HCT116 (cell line): ENCODE data around the gene SMNDC1. TPM values are rescaled to one million over a fixed set of nuclear protein-coding genes. Genes with fewer than 3 reads are reported as not detected.

Experiments
- ATAC-seq: fragments of 200-7000 bp; cut with Tn5 transposase; 2 replicates; pipeline ENCODE4 v1.9.1; 2020; ENCODE audit warnings: mild to moderate bottlenecking, moderate library complexity
- Bru-seq: library from RNA; stranded (reverse); fragments of 400-500 nt; gene quantifications from one replicate; lab custom pipeline; 2021; lab: Mats Ljungman, UMichigan
- BruChase-seq, 2 experiments: library from RNA; stranded (reverse); fragments of 400-500 nt; gene quantifications; one replicate each; lab custom pipeline; 2021; lab: Mats Ljungman, UMichigan
- BruUV-seq: library from RNA; stranded (reverse); fragments of 400-500 nt; replicated peaks from 2 replicates; lab custom pipeline; 2021; lab: Mats Ljungman, UMichigan
- CTCF ChIA-PET: fragments of 300-600 bp; sonication (Branson Sonifier 250); formaldehyde crosslinking; loops from one replicate; lab custom pipeline; 2021; ENCODE audit warnings: antibody characterized with exemption; lab: Charles Lee
- POLR2A ChIA-PET: fragments of 300-600, 350-600 bp; sonication (Branson Sonifier 250); formaldehyde crosslinking; loops from one replicate; lab custom pipeline; 2021; ENCODE audit warnings: antibody characterized with exemption; lab: Charles Lee
- RAD21 ChIA-PET, 2 experiments: fragments of 300-600 bp; sonication (Branson Sonifier 250); formaldehyde crosslinking; loops; one replicate each; lab custom pipeline; 2023; ENCODE audit warnings: low total read pairs in 2 of 2; ENCODE audit not compliant: uncharacterized antibody in 2 of 2, unreplicated experiment in 2 of 2, low non-redundant PET in 1 of 2; lab: Charles Lee
- DNase-seq: peaks from one replicate; pipeline ENCODE4 v3.0.0-alpha.2; 2010; ENCODE audit warnings: low read depth, low spot score
- H2AFZ ChIP-seq: fragments of 200-600 bp; shearing (Covaris generic), sonication (generic); 2 replicates; pipeline ENCODE4 v1.6.1; 2017; ENCODE audit warnings: low read depth, mixed run types, mixed read lengths, antibody characterized with exemption, low read length; ENCODE audit not compliant: poor library complexity, severe bottlenecking
- H3K27ac ChIP-seq: 2 replicates; pipeline ENCODE4 v1.5.1; 2012; ENCODE audit warnings: low read depth, low read length
- H3K27me3 ChIP-seq: fragments of 200-600 bp; sonication (generic); 2 replicates; pipeline ENCODE4 v1.6.1; 2016; ENCODE audit warnings: mixed run types, low read length, mixed read lengths; ENCODE audit not compliant: insufficient read depth
- H3K36me3 ChIP-seq, 2 experiments: fragments of 200-500 bp in 1 of 2; fragments of 200-600 bp in 1 of 2; sonication (Bioruptor generic) in 1 of 2; sonication (generic) in 1 of 2; 2 replicates each; pipeline versions ENCODE4 v1.5.1 to v1.6.1; 2014 to 2016; ENCODE audit warnings: low read length in 2 of 2, inconsistent platforms in 1 of 2, mixed read lengths in 1 of 2, mixed run types in 1 of 2; ENCODE audit not compliant: insufficient read depth in 2 of 2, control insufficient read depth in 1 of 2
- H3K4me1 ChIP-seq, 2 experiments: fragments of 200-600 bp in 1 of 2; sonication (generic) in 1 of 2; 2 replicates each; pipeline versions ENCODE4 v1.5.1 to v1.6.1; 2012 to 2017; ENCODE audit warnings: low read length in 2 of 2, inconsistent platforms in 1 of 2, mild to moderate bottlenecking in 1 of 2, mixed read lengths in 1 of 2, mixed run types in 1 of 2, moderate library complexity in 1 of 2; ENCODE audit not compliant: insufficient read depth in 2 of 2, control insufficient read depth in 1 of 2
- H3K4me2 ChIP-seq: fragments of 200-600 bp; sonication (generic); 2 replicates; pipeline ENCODE4 v1.6.1; 2017; ENCODE audit warnings: mixed run types, low read length, mixed read lengths
- H3K4me3 ChIP-seq, 2 experiments: fragments of 200-600 bp in 1 of 2; sonication (generic) in 1 of 2; replicated peaks in 1 of 2; 2 replicates each; pipeline ENCODE4 v1.5.1; 2011 to 2016; ENCODE audit warnings: low read length in 2 of 2, control low read depth in 1 of 2, low read depth in 1 of 2, mild to moderate bottlenecking in 1 of 2, mixed read lengths in 1 of 2, mixed run types in 1 of 2
- H3K79me2 ChIP-seq: fragments of 200-600 bp; sonication (generic); 2 replicates; pipeline ENCODE4 v1.6.1; 2017; ENCODE audit warnings: mild to moderate bottlenecking, mixed run types, low read length, moderate library complexity, mixed read lengths; ENCODE audit not compliant: insufficient read depth
- H3K9ac ChIP-seq: fragments of 200-600 bp; sonication (generic); 2 replicates; pipeline ENCODE4 v1.6.1; 2016; ENCODE audit warnings: low read length, mixed read lengths
- H3K9me2 ChIP-seq: fragments of 200-600 bp; sonication (generic), shearing (Covaris generic); 2 replicates; pipeline ENCODE4 v1.6.1; 2017; ENCODE audit warnings: mixed run types, mild to moderate bottlenecking, moderate library complexity; ENCODE audit not compliant: insufficient read depth
- H3K9me3 ChIP-seq, 2 experiments: fragments of 200-500 bp in 1 of 2; fragments of 200-600 bp in 1 of 2; sonication (Bioruptor generic) in 1 of 2; sonication (generic) in 1 of 2; 2 replicates each; pipeline ENCODE4 v1.6.1; 2014 to 2017; ENCODE audit warnings: low read length in 2 of 2, mixed read lengths in 2 of 2, inconsistent platforms in 1 of 2, low read depth in 1 of 2, mild to moderate bottlenecking in 1 of 2, mixed run types in 1 of 2, moderate library complexity in 1 of 2; ENCODE audit not compliant: control insufficient read depth in 1 of 2, insufficient read depth in 1 of 2
- H4K20me1 ChIP-seq: fragments of 200-600 bp; sonication (generic), shearing (Covaris generic); 2 replicates; pipeline ENCODE4 v1.6.1; 2017; ENCODE audit warnings: mixed run types, mild to moderate bottlenecking, moderate library complexity; ENCODE audit not compliant: insufficient read depth
- CBX3 ChIP-seq: IDR thresholded peaks from 2 replicates; pipeline ENCODE4 v1.6.1; 2012; ENCODE audit warnings: low read depth
- CEBPB ChIP-seq: IDR thresholded peaks from 2 replicates; pipeline ENCODE4 v1.6.1; 2012; ENCODE audit warnings: low read depth
- ELF1 ChIP-seq: IDR thresholded peaks from 2 replicates; pipeline ENCODE4 v1.6.1; 2012; ENCODE audit warnings: low read depth, borderline replicate concordance
- EZH2phosphoT487 ChIP-seq: fragments of 200-600 bp; IDR thresholded peaks from 2 replicates; pipeline ENCODE4 v1.6.1; 2018; ENCODE audit warnings: antibody characterized with exemption, borderline replicate concordance
- FOSL1 ChIP-seq: IDR thresholded peaks from 2 replicates; pipeline ENCODE4 v1.6.1; 2012; ENCODE audit warnings: low read depth
- JUND ChIP-seq: IDR thresholded peaks from 2 replicates; pipeline ENCODE4 v1.6.1; 2012
- POLR2A ChIP-seq: IDR thresholded peaks from 2 replicates; pipeline ENCODE4 v1.7.0; 2011; ENCODE audit warnings: borderline replicate concordance; ENCODE audit not compliant: insufficient read depth, insufficient read length; ENCODE audit errors: extremely low read depth
- POLR2AphosphoS5 ChIP-seq: IDR thresholded peaks from 2 replicates; pipeline ENCODE4 v1.6.1; 2011; ENCODE audit warnings: mild to moderate bottlenecking, low read depth, low read length, moderate library complexity
- RAD21 ChIP-seq: IDR thresholded peaks from 2 replicates; pipeline ENCODE4 v1.6.1; 2012; ENCODE audit warnings: low read depth, mild to moderate bottlenecking
- REST ChIP-seq: IDR thresholded peaks from 2 replicates; pipeline ENCODE4 v1.6.1; 2012; ENCODE audit warnings: low read depth
- SIN3A ChIP-seq: IDR thresholded peaks from 2 replicates; pipeline ENCODE4 v1.6.1; 2012; ENCODE audit warnings: low read depth
- SP1 ChIP-seq: IDR thresholded peaks from 2 replicates; pipeline ENCODE4 v1.6.1; 2012; ENCODE audit warnings: low read depth
- YY1 ChIP-seq: IDR thresholded peaks from 2 replicates; pipeline ENCODE4 v1.6.1; 2011; ENCODE audit warnings: low read length, low read depth, moderate library complexity, mild to moderate bottlenecking; ENCODE audit not compliant: insufficient replicate concordance; ENCODE audit errors: extremely low read depth
- ZFX ChIP-seq: fragments of 450-650 bp; IDR thresholded peaks from 2 replicates; pipeline ENCODE4 v1.6.1; 2017
- ZNF274 ChIP-seq: fragments of 200-500 bp; sonication (Bioruptor generic); IDR thresholded peaks from 2 replicates; pipeline ENCODE4 v1.6.1; 2014; ENCODE audit warnings: mild to moderate bottlenecking, low read depth, low read length, inconsistent platforms
- intact Hi-C: fragments of 100-400 bp; cut with micrococcal nuclease; formaldehyde crosslinking; loops from 2 replicates; pipeline ENCODE4 v1.10.0; 2022
- long read RNA-seq: library from polyadenylated mRNA; unstranded; transcript quantifications from one replicate; pipeline ENCODE4 v2.0.0, GENCODE V29; 2021; ENCODE audit not compliant: unreplicated experiment
- polyA plus RNA-seq: library from polyadenylated mRNA; unstranded; fragments of >200 nt; gene quantifications from 2 replicates; pipeline ENCODE4 v1.2.1, GENCODE V29; 2012; ENCODE audit warnings: missing spikeins
- total RNA-seq: library from RNA; stranded (reverse); gene quantifications from one replicate; pipeline ENCODE4 v1.2.1, GENCODE V29; 2021; ENCODE audit not compliant: unreplicated experiment
- TF ChIP-seq, protein P1 (sequence below): IDR thresholded peaks from 2 replicates; pipeline ENCODE4 v1.6.1; 2011; ENCODE audit warnings: mild to moderate bottlenecking, low read length, moderate library complexity; ENCODE audit not compliant: insufficient replicate concordance; ENCODE audit errors: extremely low read depth
- TF ChIP-seq, protein P2 (sequence below): IDR thresholded peaks from 2 replicates; pipeline ENCODE4 v1.6.1; 2012

The SMNDC1 gene
- total RNA-seq (61.7 TPM), Bru-seq, nascent RNA (percentile 98 among the genes with signal in this experiment), BruChase-seq, experiment 1, labeled RNA remaining after a 6-hour chase (percentile 96 among the genes with signal in this experiment), BruChase-seq, experiment 2, labeled RNA remaining after a 2-hour chase (percentile 96 among the genes with signal in this experiment)
- polyA plus RNA-seq, result 21.9 and 23.6 TPM in 2 replicates
- long read RNA-seq, full-length matches to known transcripts, result 36 of 43 reads
- long read RNA-seq, partial matches to known transcripts, result 1 of 43 reads
- long read RNA-seq, other reads (novel, unspliced or antisense), result 6 of 43 reads

GRCh38 chr10:110304780-110305421 is at the start of gene SMNDC1:
Gene SMNDC1 (minus strand): TSS chr10:110304920. CDS start chr10:110303587, 1,333 bp downstream.
- H3K4me2 ChIP-seq, result peak within 1 kb of the TSS; percentile 79
- ChIA-PET RAD21 (interaction anchor here (0.6 to 1.5 kb wide), 7 partner anchors 167 to 902 kb away, joined by 3 to 6 read pairs (median 3); no protein-coding TSS in a partner anchor), CTCF (interaction anchor here (0.6 to 6.1 kb wide), 23 partner anchors 46 to 833 kb away, joined by 3 to 47 read pairs (median 3); no protein-coding TSS in a partner anchor)
- peak; percentile 94 for ATAC-seq
- H3K27ac ChIP-seq, result peak within 1 kb of the TSS; percentile 77
- no peaks in the 10 kb centered on the region for H3K9me3 ChIP-seq
- peaks cover 48% of the 10 kb centered on the region for H3K79me2 ChIP-seq
- H3K36me3 ChIP-seq, result peaks cover 34% of the 10 kb centered on the region in 2 experiments
- TF ChIP-seq FOSL1 (no peak), SIN3A (peak; percentile 53; the same call in 1 of the 2 replicates), ZNF274 (no peak), CBX3 (no peak; the same call in 1 of the 2 replicates), ELF1 (peak; percentile 60; the same call in 1 of the 2 replicates), SP1 (peak; percentile 72), ZFX (peak; percentile 88), POLR2AphosphoS5 (peak; percentile 95), JUND (no peak), RAD21 (no peak), POLR2A (peak; percentile 77), REST (no peak), CEBPB (no peak), EZH2phosphoT487 (no peak), YY1 (peak; percentile 87)
- TF ChIP-seq, protein P1, sequence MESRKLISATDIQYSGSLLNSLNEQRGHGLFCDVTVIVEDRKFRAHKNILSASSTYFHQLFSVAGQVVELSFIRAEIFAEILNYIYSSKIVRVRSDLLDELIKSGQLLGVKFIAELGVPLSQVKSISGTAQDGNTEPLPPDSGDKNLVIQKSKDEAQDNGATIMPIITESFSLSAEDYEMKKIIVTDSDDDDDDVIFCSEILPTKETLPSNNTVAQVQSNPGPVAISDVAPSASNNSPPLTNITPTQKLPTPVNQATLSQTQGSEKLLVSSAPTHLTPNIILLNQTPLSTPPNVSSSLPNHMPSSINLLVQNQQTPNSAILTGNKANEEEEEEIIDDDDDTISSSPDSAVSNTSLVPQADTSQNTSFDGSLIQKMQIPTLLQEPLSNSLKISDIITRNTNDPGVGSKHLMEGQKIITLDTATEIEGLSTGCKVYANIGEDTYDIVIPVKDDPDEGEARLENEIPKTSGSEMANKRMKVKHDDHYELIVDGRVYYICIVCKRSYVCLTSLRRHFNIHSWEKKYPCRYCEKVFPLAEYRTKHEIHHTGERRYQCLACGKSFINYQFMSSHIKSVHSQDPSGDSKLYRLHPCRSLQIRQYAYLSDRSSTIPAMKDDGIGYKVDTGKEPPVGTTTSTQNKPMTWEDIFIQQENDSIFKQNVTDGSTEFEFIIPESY, result peak; percentile 99
- TF ChIP-seq, protein P2, sequence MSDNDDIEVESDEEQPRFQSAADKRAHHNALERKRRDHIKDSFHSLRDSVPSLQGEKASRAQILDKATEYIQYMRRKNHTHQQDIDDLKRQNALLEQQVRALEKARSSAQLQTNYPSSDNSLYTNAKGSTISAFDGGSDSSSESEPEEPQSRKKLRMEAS, result 0 out of 2 replicates have a peak, but pooled peaks have one; percentile 34
- TF ChIP-seq, all 23 proteins: peak for 9
- BruUV-seq, result no TSS peak
- POLR2A ChIA-PET, result interaction anchor here (0.7 to 1.9 kb wide), 19 partner anchors 9 to 803 kb away, joined by 3 to 7 read pairs (median 4); no protein-coding TSS in a partner anchor
- H3K4me1 ChIP-seq, result peaks cover 12 to 26% of the 10 kb centered on the region in 2 experiments; a peak in 3 of 4 replicates
- H3K27me3 ChIP-seq, result no peaks in the 10 kb centered on the region
- peaks cover 29% of the 10 kb centered on the region; the same call in 1 of the 2 replicates for H4K20me1 ChIP-seq
- H3K9ac ChIP-seq, result peak within 1 kb of the TSS; percentile 92
- peak within 1 kb of the TSS; percentile 88 to 91 for H3K4me3 ChIP-seq
- H3K9me2 ChIP-seq, result no peaks in the 10 kb centered on the region
- peak within 1 kb of the TSS; percentile 4 for H2AFZ ChIP-seq
- intact Hi-C loops, result loop anchor here (5.0 kb wide), 1 partner anchor 1837 kb away; no protein-coding TSS in a partner anchor
- peak; percentile 99 for DNase-seq
